HepG2 (cell line): ENCODE results near the gene DNAJC1. TPM values are rescaled to one million over a fixed set of nuclear protein-coding genes. Genes with fewer than 3 reads are reported as not detected.

Experiments
- ATAC-seq: fragments of 200-7000 bp; cut with Tn5 transposase; 3 replicates; pipeline ENCODE4 v1.9.1; 2020; ENCODE audit warnings: mild to moderate bottlenecking, moderate library complexity
- BruUV-seq: library from RNA; stranded (reverse); fragments of 400-500 nt; replicated peaks from 2 replicates; lab custom pipeline; 2021; lab: Mats Ljungman, UMichigan
- CTCF ChIA-PET: fragments of 300-600 bp; formaldehyde crosslinking; extraction: SDS; loops from one replicate; lab custom pipeline; 2021; ENCODE audit warnings: low total read pairs, inconsistent platforms, low intra/inter-chr PET ratio; lab: Yijun Ruan, JAX
- POLR2A ChIA-PET: fragments of 350-600 bp; sonication (Branson Sonifier 250); formaldehyde crosslinking; loops from one replicate; lab custom pipeline; 2020; ENCODE audit warnings: antibody characterized with exemption, inconsistent platforms; lab: Yijun Ruan, JAX
- DNase-seq: peaks from one replicate; pipeline ENCODE4 v3.0.0-alpha.2; 2015; ENCODE audit warnings: low spot score
- FAIRE-seq: peaks from 3 replicates; lab custom pipeline; 2011; peaks lifted over from hg19 to GRCh38; lab: Jason Lieb, UNC
- H2AFZ ChIP-seq: one replicate; pipeline ENCODE4 v1.6.1; 2011; ENCODE audit warnings: low read length, inconsistent platforms
- H3K27ac ChIP-seq: fragments of 300-600 bp; 3 replicates; pipeline ENCODE4 v1.8.0; 2011; ENCODE audit warnings: mixed run types, mild to moderate bottlenecking, mixed read lengths, low read length, inconsistent platforms; ENCODE audit not compliant: insufficient read depth; ENCODE audit errors: extremely low read length
- H3K27me3 ChIP-seq, 2 experiments: fragments of 200-600 bp in 1 of 2; 2 replicates in 1 of 2; 3 replicates in 1 of 2; pipeline versions ENCODE4 v1.6.0 to v1.8.0; 2011; ENCODE audit warnings: low read length in 2 of 2, mild to moderate bottlenecking in 2 of 2, moderate library complexity in 2 of 2, inconsistent platforms in 1 of 2; ENCODE audit not compliant: insufficient read depth in 2 of 2, control insufficient read depth in 1 of 2
- H3K36me3 ChIP-seq, 2 experiments: fragments of 200-600 bp in 1 of 2; replicated peaks in 1 of 2; 2 replicates in 1 of 2; 3 replicates in 1 of 2; pipeline versions ENCODE4 v1.5.1 to v1.8.0; 2011; ENCODE audit warnings: low read length in 2 of 2, inconsistent platforms in 1 of 2; ENCODE audit not compliant: insufficient read depth in 2 of 2, control insufficient read depth in 1 of 2
- H3K4me1 ChIP-seq: 2 replicates; pipeline ENCODE4 v1.5.1; 2012; ENCODE audit warnings: low read length, inconsistent platforms; ENCODE audit not compliant: insufficient read depth
- H3K4me2 ChIP-seq: 2 replicates; pipeline ENCODE4 v1.6.0; 2011; ENCODE audit warnings: low read depth, low read length, inconsistent platforms
- H3K4me3 ChIP-seq, 3 experiments: fragments of 200-600 bp in 1 of 3; sonication (generic), shearing (Covaris generic) in 1 of 3; replicated peaks in 1 of 3; 2 replicates each; pipeline ENCODE4 v1.5.1; 2011 to 2016; ENCODE audit warnings: low read length in 3 of 3, inconsistent platforms in 2 of 3, low read depth in 2 of 3, mild to moderate bottlenecking in 2 of 3, control low read depth in 1 of 3, mixed read lengths in 1 of 3; ENCODE audit not compliant: insufficient read depth in 1 of 3
- H3K79me2 ChIP-seq: one replicate; pipeline ENCODE4 v1.6.1; 2011; ENCODE audit warnings: low read length, inconsistent platforms; ENCODE audit not compliant: insufficient read depth
- H3K9ac ChIP-seq: 2 replicates; pipeline ENCODE4 v1.6.0; 2011; ENCODE audit warnings: mild to moderate bottlenecking, low read depth, low read length, inconsistent platforms; ENCODE audit not compliant: insufficient read depth
- H3K9me3 ChIP-seq: 2 replicates; pipeline ENCODE4 v1.5.1; 2012; ENCODE audit warnings: mild to moderate bottlenecking, low read length
- H4K20me1 ChIP-seq: 2 replicates; pipeline ENCODE4 v1.6.0; 2011; ENCODE audit warnings: inconsistent platforms, mild to moderate bottlenecking, low read length, moderate library complexity; ENCODE audit not compliant: insufficient read depth
- CREM ChIP-seq, 2 experiments: sonication (generic) in 1 of 2; formaldehyde crosslinking in 1 of 2; IDR thresholded peaks; 2 replicates each; pipeline versions ENCODE4 v1.4.0 to v1.6.1; 2016 to 2020; ENCODE audit warnings: antibody characterized with exemption in 1 of 2, mild to moderate bottlenecking in 1 of 2, missing genetic modification reagents in 1 of 2
- HHEX ChIP-seq: IDR thresholded peaks from 2 replicates; pipeline ENCODE4 v1.6.1; 2016; ENCODE audit warnings: control low read depth
- KLF9 ChIP-seq: IDR thresholded peaks from 2 replicates; pipeline ENCODE4 v1.6.1; 2016; ENCODE audit warnings: low read depth
- NFE2L2 ChIP-seq: fragments of 150-350 bp; IDR thresholded peaks from 2 replicates; pipeline ENCODE4 v1.6.1; 2014; ENCODE audit warnings: low read length
- NFIB ChIP-seq: sonication (generic); formaldehyde crosslinking; IDR thresholded peaks from 2 replicates; pipeline ENCODE4 v1.9.0; 2021; ENCODE audit warnings: missing genetic modification reagents, mild to moderate bottlenecking, borderline replicate concordance
- PHF21A ChIP-seq: sonication (generic); formaldehyde crosslinking; IDR thresholded peaks from 2 replicates; pipeline ENCODE4 v1.5.0; 2020; ENCODE audit warnings: mild to moderate bottlenecking, missing genetic modification reagents
- PHF8 ChIP-seq: sonication (generic); formaldehyde crosslinking; IDR thresholded peaks from 2 replicates; pipeline ENCODE4 v1.5.0; 2020; ENCODE audit warnings: missing genetic modification reagents
- RFXANK ChIP-seq: IDR thresholded peaks from 2 replicates; pipeline ENCODE4 v1.6.1; 2016
- SAFB2 ChIP-seq: sonication (generic); formaldehyde crosslinking; IDR thresholded peaks from 2 replicates; pipeline ENCODE4 v1.5.1; 2020; ENCODE audit warnings: missing genetic modification reagents, low read depth, mild to moderate bottlenecking, borderline replicate concordance
- ZNF10 ChIP-seq: sonication (generic); formaldehyde crosslinking; IDR thresholded peaks from 2 replicates; pipeline ENCODE4 v1.4.0; 2020; ENCODE audit warnings: mild to moderate bottlenecking, low read depth, missing genetic modification reagents, borderline replicate concordance
- ZNF124 ChIP-seq: sonication (generic); formaldehyde crosslinking; IDR thresholded peaks from 2 replicates; pipeline ENCODE4 v1.4.0; 2020; ENCODE audit warnings: missing genetic modification reagents
- ZNF441 ChIP-seq: sonication (generic); formaldehyde crosslinking; IDR thresholded peaks from 2 replicates; pipeline ENCODE4 v1.7.0; 2021; ENCODE audit warnings: missing genetic modification reagents, borderline replicate concordance
- ZNF607 ChIP-seq: sonication (generic); formaldehyde crosslinking; IDR thresholded peaks from 2 replicates; pipeline ENCODE4 v1.5.1; 2020; ENCODE audit warnings: missing genetic modification reagents, mild to moderate bottlenecking, borderline replicate concordance
- ZNF652 ChIP-seq: IDR thresholded peaks from 2 replicates; pipeline ENCODE4 v1.6.1; 2016; ENCODE audit warnings: low read depth, borderline replicate concordance
- ZNF879 ChIP-seq: sonication (generic); formaldehyde crosslinking; IDR thresholded peaks from 2 replicates; pipeline ENCODE4 v1.8.1; 2023; ENCODE audit warnings: missing genetic modification reagents
- WGBS: methylation state at CpG from one replicate; pipeline ENCODE4 v1.1.6; 2017; ENCODE audit warnings: low lambda C conversion rate; 5-methylcytosine and 5-hydroxymethylcytosine counted together
- in situ Hi-C: cut with HindIII; loops from 2 replicates; pipeline ENCODE4 v1.10.0; 2017; ENCODE audit warnings: low pct_unique_long_range_greater_than_20kb; ENCODE audit not compliant: extremely low pct_ligation_motif_present
- intact Hi-C: fragments of 100-400 bp; cut with micrococcal nuclease; formaldehyde crosslinking; loops from one replicate; pipeline ENCODE4 v1.10.0; 2022; ENCODE audit not compliant: unreplicated experiment
- polyA plus RNA-seq, 8 experiments: library from polyadenylated mRNA; depleted of rRNA in 3 of 8; stranded (reverse) in 7 of 8; unstranded in 1 of 8; fragments of >200 nt; fragmentation: Illumina TruSeq in 4 of 8; extraction: Trizol in 4 of 8; gene quantifications; 2 replicates each; pipeline versions ENCODE4 v1.2.1 to v1.2.3, GENCODE V29; 2011 to 2016; ENCODE audit warnings: low read depth in 4 of 8, missing spikeins in 1 of 8, mixed read lengths in 1 of 8; ENCODE audit not compliant: insufficient read depth in 1 of 8
- total RNA-seq, 5 experiments: library from RNA; depleted of rRNA; stranded (reverse); fragments of >200 nt; fragmentation: Illumina TruSeq; extraction: Trizol; gene quantifications; 2 replicates each; pipeline ENCODE4 v1.2.3, GENCODE V29; 2016; ENCODE audit warnings: low read depth in 1 of 5
- TF ChIP-seq, protein P1 (sequence below): sonication (generic); formaldehyde crosslinking; IDR thresholded peaks from 2 replicates; pipeline ENCODE4 v1.5.1; 2020; ENCODE audit warnings: mild to moderate bottlenecking, missing genetic modification reagents, moderate library complexity
- TF ChIP-seq, protein P2 (sequence below), 2 experiments: sonication (generic) in 1 of 2; formaldehyde crosslinking in 1 of 2; IDR thresholded peaks; 2 replicates each; pipeline versions ENCODE4 v1.4.0 to v1.6.1; 2016 to 2020; ENCODE audit warnings: borderline replicate concordance in 1 of 2, low read depth in 1 of 2, mild to moderate bottlenecking in 1 of 2, missing genetic modification reagents in 1 of 2
- TF ChIP-seq, protein P3 (sequence below): IDR thresholded peaks from 2 replicates; pipeline ENCODE4 v1.6.1; 2016; ENCODE audit warnings: missing genetic modification reagents, missing compliant biosample characterization
- TF ChIP-seq, protein P4 (sequence below): fragments of 450-650 bp; IDR thresholded peaks from 2 replicates; pipeline ENCODE4 v1.6.1; 2017

The DNAJC1 gene
- total and polyA plus RNA-seq, 2 of the 13 experiments (the other 11 are each of a cell fraction or from before 2014, with no cell fraction given), result 9.9 to 16.6 TPM

DNA sequence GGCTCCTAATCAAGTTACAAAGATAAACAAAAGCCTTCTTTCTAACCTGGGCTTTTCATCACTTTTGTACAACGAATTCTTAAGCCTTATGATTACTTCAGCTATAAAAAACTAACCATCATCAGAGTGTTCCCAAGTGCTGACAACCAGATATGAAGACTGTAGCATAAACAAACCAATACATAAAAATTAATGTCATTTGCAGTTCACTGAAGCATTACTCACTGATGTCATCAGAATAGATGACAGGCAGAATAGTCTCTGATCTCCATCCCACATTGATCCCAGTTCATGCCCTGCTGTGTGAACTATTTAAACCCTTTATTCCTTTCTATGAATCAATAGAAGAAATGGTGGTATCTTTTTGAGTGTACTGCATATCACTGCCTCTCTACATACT, 84.4 kb downstream of the DNAJC1 start (continued):
- TF ChIP-seq CREM (IDR thresholded peaks at IDR 0.05), result no peak
- no peak for TF ChIP-seq CREM (CRISPR knock-in tag; IDR thresholded peaks at IDR 0.05)
- TF ChIP-seq NFIB, result no peak
- TF ChIP-seq, protein P1, sequence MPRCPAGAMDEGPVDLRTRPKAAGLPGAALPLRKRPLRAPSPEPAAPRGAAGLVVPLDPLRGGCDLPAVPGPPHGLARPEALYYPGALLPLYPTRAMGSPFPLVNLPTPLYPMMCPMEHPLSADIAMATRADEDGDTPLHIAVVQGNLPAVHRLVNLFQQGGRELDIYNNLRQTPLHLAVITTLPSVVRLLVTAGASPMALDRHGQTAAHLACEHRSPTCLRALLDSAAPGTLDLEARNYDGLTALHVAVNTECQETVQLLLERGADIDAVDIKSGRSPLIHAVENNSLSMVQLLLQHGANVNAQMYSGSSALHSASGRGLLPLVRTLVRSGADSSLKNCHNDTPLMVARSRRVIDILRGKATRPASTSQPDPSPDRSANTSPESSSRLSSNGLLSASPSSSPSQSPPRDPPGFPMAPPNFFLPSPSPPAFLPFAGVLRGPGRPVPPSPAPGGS (CRISPR knock-in tag), result no peak
- TF ChIP-seq HHEX (CRISPR knock-in tag), result no peak
- no peak for TF ChIP-seq PHF21A (CRISPR knock-in tag)
- TF ChIP-seq, protein P2, sequence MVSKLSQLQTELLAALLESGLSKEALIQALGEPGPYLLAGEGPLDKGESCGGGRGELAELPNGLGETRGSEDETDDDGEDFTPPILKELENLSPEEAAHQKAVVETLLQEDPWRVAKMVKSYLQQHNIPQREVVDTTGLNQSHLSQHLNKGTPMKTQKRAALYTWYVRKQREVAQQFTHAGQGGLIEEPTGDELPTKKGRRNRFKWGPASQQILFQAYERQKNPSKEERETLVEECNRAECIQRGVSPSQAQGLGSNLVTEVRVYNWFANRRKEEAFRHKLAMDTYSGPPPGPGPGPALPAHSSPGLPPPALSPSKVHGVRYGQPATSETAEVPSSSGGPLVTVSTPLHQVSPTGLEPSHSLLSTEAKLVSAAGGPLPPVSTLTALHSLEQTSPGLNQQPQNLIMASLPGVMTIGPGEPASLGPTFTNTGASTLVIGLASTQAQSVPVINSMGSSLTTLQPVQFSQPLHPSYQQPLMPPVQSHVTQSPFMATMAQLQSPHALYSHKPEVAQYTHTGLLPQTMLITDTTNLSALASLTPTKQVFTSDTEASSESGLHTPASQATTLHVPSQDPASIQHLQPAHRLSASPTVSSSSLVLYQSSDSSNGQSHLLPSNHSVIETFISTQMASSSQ (IDR thresholded peaks at IDR 0.05; ENCODE audit: low read depth), result no peak
- TF ChIP-seq, protein P2 (CRISPR knock-in tag; IDR thresholded peaks at IDR 0.05; ENCODE audit: borderline replicate concordance), result no peak
- no peak for TF ChIP-seq ZNF124 (CRISPR knock-in tag)

GRCh38 chr10:21912625-21913024, 90.9 kb downstream of the DNAJC1 start:
- ATAC-seq (no peak), FAIRE-seq (no peak), DNase-seq (no peak)
- Histone ChIP-seq H3K36me3 (no peaks in the 10 kb centered on the region), H2AFZ (no peak overlapping the region), H3K27me3 (no peaks in the 10 kb centered on the region), H3K9me3 (no peaks in the 10 kb centered on the region), H3K27ac (no peak overlapping the region), H4K20me1 (no peaks in the 10 kb centered on the region), H3K9ac (no peak overlapping the region), H3K4me1 (no peaks in the 10 kb centered on the region), H3K4me3 (no peak overlapping the region), H3K4me2 (no peak overlapping the region), H3K79me2 (no peaks in the 10 kb centered on the region)
- 92% methylated on average over 2 of the region's 2 CpGs for WGBS
- ChIA-PET CTCF (no interaction called here), POLR2A (no interaction called here)
- no TSS peak for BruUV-seq
- intact Hi-C loops (no loop called here), in situ Hi-C loops (no loop called here)
- TF ChIP-seq ZNF441, result no peak
- no peak for TF ChIP-seq SAFB2 (CRISPR knock-in tag)
- no peak for TF ChIP-seq KLF9
- TF ChIP-seq, protein P3, sequence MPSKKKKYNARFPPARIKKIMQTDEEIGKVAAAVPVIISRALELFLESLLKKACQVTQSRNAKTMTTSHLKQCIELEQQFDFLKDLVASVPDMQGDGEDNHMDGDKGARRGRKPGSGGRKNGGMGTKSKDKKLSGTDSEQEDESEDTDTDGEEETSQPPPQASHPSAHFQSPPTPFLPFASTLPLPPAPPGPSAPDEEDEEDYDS, result no peak
- TF ChIP-seq ZNF879 (CRISPR knock-in tag), result no peak
- no peak for TF ChIP-seq RFXANK (CRISPR knock-in tag)
- no peak for TF ChIP-seq NFE2L2
- TF ChIP-seq ZNF607 (CRISPR knock-in tag), result no peak
- TF ChIP-seq PHF8 (CRISPR knock-in tag), result no peak
- no peak for TF ChIP-seq ZNF10 (CRISPR knock-in tag)
- TF ChIP-seq ZNF652 (CRISPR knock-in tag), result no peak
- TF ChIP-seq, protein P4, sequence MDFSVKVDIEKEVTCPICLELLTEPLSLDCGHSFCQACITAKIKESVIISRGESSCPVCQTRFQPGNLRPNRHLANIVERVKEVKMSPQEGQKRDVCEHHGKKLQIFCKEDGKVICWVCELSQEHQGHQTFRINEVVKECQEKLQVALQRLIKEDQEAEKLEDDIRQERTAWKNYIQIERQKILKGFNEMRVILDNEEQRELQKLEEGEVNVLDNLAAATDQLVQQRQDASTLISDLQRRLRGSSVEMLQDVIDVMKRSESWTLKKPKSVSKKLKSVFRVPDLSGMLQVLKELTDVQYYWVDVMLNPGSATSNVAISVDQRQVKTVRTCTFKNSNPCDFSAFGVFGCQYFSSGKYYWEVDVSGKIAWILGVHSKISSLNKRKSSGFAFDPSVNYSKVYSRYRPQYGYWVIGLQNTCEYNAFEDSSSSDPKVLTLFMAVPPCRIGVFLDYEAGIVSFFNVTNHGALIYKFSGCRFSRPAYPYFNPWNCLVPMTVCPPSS, result no peak
